NCI-H345 treated with DMSO at 0.1 percent for 48 hours (cell line): ENCODE measurements around the gene EXOC6B.
A peak's percentile ranks its signal among the peaks of the same experiment; 100 is the strongest.

Experiments
- DNase-seq: peaks from one replicate; lab custom pipeline; 2025; ENCODE audit not compliant: unreplicated experiment; lab: John Stamatoyannopoulos, UW

The EXOC6B gene

DNA sequence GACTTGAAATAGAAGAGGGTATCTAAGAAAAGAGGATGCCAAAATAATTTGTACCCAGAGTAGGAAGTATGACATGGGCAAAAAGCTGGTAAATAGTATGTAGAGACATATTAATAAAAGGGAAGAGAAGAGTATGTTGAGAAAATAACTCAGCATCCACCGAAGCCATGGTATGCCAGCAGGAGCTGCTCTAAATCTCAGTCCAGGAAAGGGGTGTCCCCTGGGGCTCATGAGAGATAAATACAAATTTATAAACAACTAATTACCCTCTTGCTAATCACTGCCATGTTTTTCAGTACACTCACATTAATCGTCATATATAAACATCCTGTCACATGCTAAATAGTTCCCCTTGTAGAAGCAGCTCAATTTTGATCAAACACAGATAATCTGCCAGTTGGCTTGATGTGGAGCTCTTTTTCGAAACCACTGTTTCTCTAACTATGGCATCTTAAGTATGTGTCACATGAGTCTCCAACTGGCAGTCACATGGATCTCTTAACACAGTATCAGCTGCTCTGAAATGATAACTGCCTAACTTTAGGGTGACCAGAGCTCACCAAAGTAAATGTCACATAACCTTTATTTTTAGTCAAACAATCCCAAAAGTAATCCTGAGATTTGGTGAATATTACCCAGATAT lies 31.9 kb downstream of the EXOC6B start:
- DNase-seq: no peak

DNA sequence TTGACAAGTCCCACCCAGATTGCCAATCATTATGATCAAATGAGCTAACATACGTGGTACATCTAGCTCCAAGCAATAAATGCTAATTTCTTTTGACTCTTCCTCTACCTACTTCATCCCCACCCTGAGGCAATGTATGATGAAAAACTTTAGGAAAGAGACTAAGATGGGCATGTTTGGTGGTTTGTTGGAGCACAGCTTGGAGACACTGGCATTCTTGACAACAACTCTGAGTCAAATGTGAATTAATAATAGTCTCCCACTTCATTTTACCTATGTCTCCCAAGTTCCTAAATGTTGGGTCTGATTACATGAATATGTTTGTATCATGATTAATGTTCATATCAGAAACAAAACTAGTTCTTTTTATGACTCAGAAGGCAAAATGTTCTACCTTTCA lies 36.6 kb downstream of the EXOC6B start:
- DNase-seq: no peak

DNA sequence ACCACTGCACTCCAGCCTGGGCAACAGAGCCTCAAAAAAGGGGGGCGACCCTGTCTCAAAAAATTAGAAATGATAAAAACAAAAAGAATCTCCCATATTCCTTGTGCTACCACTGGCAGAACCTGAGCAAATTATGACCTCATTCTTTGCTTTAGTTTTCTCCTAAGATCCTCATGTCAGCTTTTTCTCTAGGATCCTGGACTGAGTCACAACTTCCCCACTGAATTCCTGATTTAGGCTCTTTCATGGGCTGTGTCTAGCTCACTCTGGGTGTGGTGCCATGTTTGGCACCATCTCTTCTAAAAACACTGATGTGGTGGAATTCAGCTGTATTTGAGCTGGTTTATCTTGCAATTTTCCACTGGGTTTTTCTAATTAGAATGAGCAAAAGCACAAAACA lies 37.1 kb downstream of the EXOC6B start:
- DNase-seq: no peak

DNA sequence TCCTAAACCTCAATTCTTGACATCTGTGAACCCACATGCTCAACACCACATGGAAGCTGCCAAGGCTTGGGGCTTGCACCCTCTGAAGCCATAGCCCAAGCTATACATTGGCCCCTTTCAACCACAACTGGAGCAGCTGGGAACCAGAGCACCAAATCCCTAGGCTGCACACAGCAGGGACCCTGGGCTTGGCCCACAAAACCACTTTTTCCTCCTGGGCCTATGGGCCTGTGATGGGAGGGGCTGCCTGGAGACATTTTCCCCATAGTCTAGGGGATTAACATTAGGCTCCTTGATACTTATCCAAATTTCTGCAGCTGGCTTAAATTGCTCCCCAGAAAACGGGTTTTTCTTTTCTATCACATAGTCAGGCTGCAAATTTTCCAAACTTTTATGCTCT lies 40.3 kb downstream of the EXOC6B start:
- DNase-seq: no peak

DNA sequence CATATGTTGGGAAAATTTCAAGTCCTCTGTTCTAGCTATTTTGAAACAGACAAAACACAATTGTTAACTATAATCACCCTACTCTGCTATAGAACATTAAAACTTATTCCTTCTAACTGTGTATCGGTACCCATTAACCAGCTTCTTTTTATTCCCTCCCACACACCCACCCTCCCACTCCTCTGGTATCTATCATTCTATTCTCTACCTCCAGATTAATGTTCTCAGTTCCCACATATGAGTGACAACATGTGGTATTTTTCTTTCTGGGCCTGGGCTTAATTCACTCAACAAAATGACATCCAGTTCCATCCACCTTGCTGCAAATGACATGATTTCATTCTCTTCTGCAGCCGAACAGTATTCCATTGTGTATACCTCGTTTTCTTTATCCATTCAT lies 43.3 kb downstream of the EXOC6B start:
- DNase-seq: no peak

DNA sequence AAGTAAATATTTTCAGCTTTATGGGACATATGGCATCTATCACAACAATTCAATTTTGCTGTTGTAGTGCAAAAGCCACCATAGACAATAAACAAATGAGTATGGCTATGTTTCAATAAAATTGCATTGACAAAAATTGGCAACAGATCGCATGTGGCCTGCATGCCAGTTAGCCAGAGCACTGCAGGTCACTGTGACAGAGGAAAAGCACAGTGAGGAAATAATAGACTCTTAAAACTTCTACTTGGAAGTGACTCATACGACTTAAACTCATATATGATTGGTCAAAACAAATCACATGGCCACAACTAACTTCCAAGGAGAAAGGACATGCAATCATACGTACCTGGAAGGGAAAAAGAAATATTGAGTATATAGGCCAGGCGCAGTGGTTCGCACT lies 44.4 kb downstream of the EXOC6B start:
- no peak for DNase-seq

DNA sequence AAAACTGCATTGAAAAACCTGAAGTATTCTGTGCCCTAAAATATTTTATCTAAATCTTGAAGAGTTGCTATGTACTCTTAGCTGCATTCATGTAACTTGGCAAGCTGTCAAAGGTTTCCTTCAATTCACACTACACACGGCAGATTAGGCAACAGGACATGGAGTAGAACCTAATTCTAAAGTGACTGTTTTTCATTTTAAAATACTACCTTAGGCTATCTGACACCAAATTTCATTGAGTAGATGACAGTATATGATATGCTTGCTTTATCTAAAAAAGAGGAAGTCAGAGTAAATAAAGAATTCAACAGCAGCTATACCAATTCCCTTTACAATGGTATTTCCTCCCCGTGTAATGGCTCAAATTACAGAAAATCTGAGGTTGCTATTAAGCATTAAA lies 45.4 kb downstream of the EXOC6B start:
- no peak for DNase-seq

DNA sequence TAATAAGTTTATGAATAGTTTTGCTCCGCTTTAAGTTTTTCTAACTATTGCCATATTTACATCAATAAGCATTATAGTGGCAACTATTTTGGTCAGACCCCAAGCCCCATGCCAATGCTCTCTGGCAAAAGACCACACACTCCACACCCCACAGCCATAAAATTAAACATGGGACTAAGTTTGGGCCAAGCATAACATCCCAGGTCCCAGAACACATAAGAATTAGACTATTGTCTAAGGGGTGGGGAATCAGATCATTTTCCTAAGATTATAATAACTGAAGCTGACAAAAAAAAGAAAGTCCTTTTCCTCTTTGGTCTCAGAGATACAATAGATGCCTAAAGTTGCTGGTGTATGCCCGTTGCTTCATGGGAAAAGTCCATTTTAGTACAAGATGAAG lies 46.3 kb downstream of the EXOC6B start:
- no peak for DNase-seq

DNA sequence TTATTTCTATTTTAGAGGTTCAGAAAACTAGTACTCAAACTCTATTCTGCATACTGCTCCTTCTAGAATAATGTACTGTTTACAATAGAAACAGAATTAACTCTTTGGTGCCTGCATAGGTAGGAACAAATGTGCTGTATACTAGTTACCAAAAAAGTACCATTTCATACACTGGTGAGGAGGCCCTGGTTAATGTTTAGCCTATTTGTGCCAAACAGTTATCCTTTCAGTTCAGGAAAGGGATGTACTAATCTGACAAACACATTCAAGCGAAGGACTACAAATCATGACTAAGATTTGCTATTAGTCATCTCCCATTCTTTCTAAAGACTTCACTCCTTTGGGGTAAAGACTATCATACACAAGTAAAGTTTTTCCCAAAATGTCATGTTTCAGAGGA lies 47.4 kb downstream of the EXOC6B start:
- DNase-seq: no peak

DNA sequence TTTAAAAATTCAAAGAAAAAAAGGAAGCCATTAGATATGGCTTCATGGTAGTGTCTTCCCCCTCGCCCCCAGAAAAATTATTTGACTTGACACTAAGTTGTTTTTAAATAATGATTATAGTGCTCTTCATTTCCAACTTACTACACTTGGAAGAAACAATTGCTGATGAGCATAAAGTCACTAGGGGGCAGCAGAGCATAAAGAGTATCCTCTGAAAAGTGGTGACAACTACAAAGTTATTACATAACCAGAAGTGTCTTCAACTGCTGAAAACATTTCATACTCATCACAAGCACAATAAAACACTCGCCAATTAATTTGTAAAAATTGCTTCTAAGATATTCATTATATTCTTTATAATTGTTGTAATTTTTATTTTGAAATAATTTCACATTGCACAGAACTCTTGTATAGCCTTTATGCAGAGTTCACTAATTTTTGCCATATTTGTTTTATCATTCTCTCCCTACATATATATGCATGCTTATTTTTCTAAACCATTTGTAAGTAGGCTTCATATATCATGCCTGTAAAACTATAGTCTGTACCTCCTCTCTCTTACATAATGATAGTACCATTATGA lies 54.9 kb downstream of the EXOC6B start:
- peak; percentile 55 for DNase-seq

DNA sequence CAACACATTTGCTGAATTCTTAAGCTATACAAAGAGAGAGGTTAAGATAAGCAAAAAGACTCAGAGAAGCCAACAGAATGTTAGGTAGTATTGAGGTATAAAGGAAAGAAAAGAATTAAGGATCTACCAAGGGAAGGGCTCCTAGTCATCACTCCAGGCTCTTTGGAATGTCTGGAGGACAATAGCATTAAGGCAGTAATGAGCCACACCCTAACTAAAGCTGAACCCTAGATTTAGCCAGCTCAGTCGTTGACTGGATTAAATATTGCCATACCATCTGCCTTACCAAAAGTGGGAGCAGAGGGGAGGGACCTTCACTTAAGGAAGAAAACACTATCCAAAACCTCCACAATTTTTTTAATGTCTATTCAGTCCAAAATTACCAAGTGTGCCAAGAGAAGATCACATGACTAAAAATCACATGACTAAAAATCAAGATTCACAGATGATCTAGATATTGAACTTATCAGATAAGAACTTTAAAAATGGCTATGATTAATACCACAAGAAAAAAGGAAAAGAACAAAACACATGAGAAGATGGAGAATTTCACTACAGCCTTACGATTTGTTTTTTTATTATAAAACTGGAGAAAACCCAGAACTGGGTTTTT lies 59.7 kb downstream of the EXOC6B start:
- DNase-seq: no peak

DNA sequence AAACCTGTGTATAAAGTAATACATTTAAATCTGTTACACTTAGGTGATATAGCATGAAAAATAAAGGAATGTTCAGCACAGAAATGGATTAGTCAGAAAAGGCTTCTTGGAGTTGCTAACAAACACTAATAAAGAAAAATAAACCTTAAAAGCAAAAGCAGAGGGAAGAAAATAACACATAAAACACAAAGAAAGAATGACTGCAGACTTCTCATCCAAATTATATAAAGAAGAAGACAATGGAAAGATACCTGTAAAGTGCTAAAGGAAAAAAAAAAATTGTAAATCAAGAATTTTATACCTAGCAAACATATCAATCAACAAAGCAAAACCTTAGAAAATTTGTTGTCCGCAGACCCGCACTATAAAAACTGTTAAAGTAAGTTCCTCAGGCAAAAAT lies 63.6 kb downstream of the EXOC6B start:
- DNase-seq: no peak

DNA sequence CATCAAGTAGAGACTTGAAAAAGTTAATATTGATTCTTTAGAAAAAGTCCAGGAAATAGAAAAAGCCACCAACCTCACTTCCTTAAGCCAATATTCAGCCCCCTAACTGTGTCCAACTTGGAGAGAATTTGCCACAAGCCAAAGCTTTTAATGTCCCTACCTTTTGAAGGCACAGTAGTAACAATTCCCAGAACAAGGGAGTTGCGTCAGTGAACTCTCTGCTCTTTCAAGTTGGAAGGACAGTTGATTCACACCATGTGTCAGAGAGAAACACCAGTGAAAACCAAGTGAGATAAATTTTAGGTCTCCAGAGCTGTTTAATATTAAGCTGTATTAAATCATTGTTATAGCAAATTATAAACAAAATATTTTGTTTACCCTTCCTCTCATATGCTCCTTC lies 66.1 kb downstream of the EXOC6B start:
- DNase-seq: no peak

DNA sequence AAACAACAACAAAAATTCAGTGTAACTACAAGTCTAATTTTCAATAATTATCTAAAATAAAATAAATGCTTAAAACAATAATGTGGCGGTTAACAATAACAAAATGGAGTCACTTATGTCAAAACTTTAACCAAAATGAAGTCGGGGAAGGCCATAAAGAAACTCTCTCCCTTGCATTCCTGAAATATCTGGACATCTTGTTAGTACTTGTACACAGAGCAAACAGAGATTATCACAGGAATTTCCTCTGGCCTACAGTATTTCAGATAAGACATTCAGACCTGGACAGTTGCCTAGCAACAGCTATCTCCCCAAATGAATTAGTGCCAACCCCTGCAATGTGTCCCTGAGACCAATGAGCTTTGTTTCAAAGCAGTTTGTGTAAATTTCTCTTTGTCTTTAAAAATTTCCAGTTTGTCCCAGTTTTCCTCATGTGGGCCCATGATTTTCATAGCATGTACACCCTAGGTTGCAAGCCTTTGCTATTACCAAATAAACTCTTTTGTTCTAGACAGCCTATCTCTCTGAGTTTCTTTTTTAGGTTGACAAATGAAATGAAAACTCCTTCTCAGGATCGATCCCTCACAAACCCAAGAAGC lies 68.6 kb downstream of the EXOC6B start:
- no peak for DNase-seq

DNA sequence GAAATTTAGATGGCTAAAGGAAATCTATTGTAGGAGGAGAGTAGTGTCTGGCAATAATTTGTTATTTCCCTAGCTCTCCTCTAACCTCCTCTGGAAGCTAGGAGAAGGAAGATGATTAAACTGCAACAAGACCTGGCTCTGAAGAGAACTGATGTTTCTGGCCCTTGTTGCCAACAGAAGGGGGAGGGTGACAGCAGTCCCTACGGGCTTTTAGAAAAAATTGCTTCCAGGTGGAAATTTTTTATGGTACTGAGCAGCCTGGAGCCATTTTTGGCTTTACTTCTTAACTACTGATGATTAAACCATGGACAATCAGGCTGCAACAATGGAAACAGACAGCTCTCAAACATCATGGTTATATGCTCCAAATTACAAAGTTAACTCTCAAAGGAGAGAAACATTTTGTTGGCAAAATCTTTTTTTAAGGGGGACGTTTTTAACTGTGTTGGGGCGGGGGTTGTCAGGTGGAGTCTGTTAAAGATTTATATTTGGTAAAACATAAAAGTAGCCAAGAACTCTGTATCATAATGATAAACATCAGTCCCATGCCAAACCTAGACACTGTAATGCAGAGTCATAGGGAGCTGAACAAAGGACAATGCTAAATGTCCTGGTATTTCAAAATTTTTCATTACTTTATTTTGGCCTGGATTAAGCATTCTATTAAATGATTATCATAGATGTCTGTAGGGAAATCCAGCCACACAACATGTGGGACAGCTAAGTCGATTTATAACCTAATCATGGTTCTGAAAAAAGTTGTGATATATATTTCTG lies 70.0 kb downstream of the EXOC6B start:
- DNase-seq: no peak

DNA sequence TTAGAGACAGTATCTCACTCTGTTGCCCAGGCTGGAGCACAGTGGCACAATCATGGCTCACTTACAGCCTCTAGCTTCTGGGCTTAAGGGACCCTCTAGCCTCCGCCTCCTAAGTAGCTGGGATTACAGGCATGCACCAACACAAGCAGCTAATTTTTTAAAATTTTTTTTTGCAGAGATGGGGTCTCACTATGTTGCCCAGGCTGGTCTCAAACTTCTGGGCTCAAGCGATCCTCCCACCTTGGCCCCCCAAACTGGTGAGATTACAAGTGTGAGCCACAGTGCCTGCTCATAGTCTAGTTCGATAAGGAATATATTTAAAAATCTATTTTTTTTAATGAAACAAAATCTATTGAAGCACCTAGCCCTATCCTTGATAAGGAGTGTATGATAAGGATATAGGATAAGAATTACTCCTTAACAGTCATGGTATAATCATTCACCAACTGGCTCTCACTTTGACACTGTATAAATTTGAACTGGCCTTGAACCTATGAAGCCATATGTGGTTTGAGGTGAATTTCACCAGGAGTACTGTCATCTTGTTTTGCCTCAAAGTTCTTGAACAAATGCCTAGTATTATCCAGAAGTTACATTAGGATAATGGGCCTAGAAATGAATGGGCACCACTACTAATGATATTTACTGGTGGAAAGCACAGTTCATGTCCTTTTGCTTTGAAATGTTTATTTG lies 71.1 kb downstream of the EXOC6B start:
- no peak for DNase-seq

DNA sequence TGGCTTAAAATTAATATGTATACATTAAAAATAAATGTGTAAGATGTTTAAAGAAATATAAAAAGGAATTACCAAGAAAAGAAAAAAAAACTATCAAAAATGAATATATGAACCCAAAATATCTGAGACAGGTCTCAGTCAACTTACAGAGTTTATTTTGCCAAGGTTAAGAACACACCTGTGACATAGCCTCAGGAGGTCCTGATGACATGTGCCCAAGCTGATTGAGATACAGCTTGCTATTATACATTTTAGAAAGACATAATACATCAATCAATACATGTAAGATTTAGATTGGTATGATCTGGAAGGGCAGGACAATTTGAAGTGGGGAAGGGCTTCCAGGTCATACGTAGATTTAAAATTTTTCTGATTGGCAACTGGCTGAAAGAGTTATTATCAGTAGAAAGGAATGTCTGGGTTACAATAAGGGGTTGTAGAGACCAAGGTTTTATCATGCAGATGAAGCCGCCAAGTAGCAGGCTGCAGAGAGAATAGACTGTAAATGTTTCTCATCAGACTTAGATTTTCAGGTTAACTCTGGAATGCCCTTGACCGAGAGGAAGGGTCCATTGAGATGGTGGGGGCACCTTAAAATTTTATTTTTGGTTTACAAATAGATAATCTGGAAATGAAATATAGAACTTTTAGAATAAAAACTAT lies 74.7 kb downstream of the EXOC6B start:
- DNase-seq: no peak

DNA sequence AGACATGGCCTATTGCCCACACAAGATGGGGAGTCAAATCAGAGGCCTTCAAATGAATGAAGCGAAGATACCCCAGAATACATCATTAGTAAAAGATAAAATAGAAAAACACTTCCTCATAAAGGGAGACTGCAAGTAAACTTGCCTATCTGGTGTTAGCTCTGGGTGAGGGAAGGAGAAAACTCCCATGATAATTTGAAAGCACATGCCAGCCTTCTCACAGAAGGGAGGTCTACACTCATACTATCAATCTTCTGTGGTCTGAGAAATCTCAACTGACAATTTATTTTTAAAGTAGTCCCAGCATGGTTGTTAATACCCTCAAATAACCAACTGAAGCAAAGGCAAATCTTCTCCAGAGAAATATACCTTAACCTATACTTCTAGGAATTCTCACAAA lies 75.4 kb downstream of the EXOC6B start:
- DNase-seq: no peak

DNA sequence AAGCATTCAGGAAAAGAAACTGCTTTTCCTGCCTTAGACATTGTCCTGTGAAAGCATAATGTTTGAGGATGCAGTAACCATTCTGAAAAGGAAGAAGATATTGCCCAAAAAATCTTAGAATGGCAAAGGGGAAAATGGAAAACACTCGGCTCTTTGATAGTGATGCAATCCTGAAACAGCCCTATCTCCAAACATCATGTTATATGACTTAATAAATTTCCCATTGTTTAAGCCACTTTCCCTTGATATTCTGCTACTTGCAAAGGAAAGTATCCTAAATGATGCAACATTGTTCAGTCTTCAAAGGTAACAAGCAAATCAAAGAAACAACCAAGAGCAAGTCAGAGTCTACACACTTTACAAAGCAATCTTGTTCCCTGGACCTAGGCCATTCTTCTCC lies 78.5 kb downstream of the EXOC6B start:
- DNase-seq: no peak

DNA sequence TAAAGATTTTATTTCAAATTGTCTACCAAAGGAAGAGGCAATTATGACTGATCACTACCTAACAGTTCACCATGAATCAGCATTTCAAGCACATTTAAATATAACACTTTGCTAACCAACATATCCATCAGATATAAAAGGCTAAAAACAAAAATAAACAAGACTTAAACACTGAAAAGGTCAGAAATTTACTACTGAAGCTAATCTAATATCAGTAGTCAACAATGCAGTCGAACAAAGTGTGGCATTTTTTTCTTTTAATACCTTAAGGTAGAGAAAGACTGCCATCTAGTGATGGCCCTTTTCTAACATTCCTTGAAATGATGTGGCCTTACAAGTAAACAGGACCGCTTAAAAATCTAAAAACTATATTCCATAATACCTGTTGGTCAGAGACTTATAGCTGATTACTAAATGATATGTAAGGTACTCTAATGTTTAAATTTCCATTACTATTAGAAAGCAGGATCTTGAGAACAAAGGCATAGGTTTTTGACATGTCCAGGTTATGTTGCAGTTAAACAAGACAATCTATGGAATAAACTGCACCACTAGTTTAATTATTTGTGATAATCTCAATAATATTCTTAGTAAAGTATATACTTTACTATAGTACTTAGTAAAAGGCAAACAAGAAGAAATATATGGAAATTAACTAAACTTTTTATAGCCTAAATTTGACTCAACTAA lies 80.0 kb downstream of the EXOC6B start:
- DNase-seq: peak; percentile 18
